Panc1 (cell line): ENCODE data around the gene EIF2D. TPM values are rescaled to one million over a fixed set of nuclear protein-coding genes. Genes with fewer than 3 reads are reported as not detected.

Experiments used
- ATAC-seq: fragments of 200-7000 bp; cut with Tn5 transposase; 2 replicates; pipeline ENCODE4 v1.9.1; 2020; ENCODE audit warnings: mild to moderate bottlenecking, moderate library complexity
- BruUV-seq: library from RNA; stranded (reverse); fragments of 400-500 nt; replicated peaks from 2 replicates; lab custom pipeline; 2021; lab: Mats Ljungman, UMichigan
- CTCF ChIA-PET: fragments of 300-600 bp; sonication (Branson Sonifier 250); formaldehyde crosslinking; loops from one replicate; lab custom pipeline; 2022; ENCODE audit warnings: antibody characterized with exemption; lab: Charles Lee
- POLR2A ChIA-PET: fragments of 300-600 bp; sonication (Branson Sonifier 250); formaldehyde crosslinking; loops from one replicate; lab custom pipeline; 2022; ENCODE audit warnings: antibody characterized with exemption; lab: Charles Lee
- DNase-seq: peaks from one replicate; pipeline ENCODE4 v3.0.0-alpha.2; 2010; ENCODE audit warnings: low read depth, low spot score
- H3K27ac ChIP-seq: 2 replicates; pipeline ENCODE4 v1.5.1; 2011; ENCODE audit warnings: mild to moderate bottlenecking, low read length, inconsistent platforms
- H3K27me3 ChIP-seq: fragments of 200-500 bp; sonication (Bioruptor generic); 2 replicates; pipeline ENCODE4 v1.6.0; 2014; ENCODE audit warnings: low read length, inconsistent platforms; ENCODE audit not compliant: control insufficient read depth, insufficient read depth
- H3K36me3 ChIP-seq: fragments of 200-500 bp; sonication (Bioruptor generic); 2 replicates; pipeline ENCODE4 v1.5.1; 2014; ENCODE audit warnings: inconsistent platforms, mild to moderate bottlenecking, low read length, moderate library complexity; ENCODE audit not compliant: control insufficient read depth, insufficient read depth
- H3K4me1 ChIP-seq: 2 replicates; pipeline ENCODE4 v1.5.1; 2011; ENCODE audit warnings: inconsistent platforms, mild to moderate bottlenecking, low read length, moderate library complexity; ENCODE audit not compliant: control insufficient read depth, insufficient read depth
- H3K4me3 ChIP-seq, 2 experiments: 2 replicates each; pipeline ENCODE4 v1.5.1; 2011 to 2012; ENCODE audit warnings: low read depth in 2 of 2, low read length in 2 of 2, mild to moderate bottlenecking in 2 of 2, inconsistent platforms in 1 of 2, moderate library complexity in 1 of 2
- H3K9me3 ChIP-seq: fragments of 200-500 bp; sonication (Bioruptor generic); 2 replicates; pipeline ENCODE4 v1.5.1; 2014; ENCODE audit warnings: low read depth, mild to moderate bottlenecking, inconsistent platforms, low read length, moderate library complexity; ENCODE audit not compliant: control insufficient read depth, insufficient read depth
- CTCF ChIP-seq: fragments of 450-650 bp; IDR thresholded peaks from 2 replicates; pipeline ENCODE4 v1.5.1; 2017; ENCODE audit warnings: mild to moderate bottlenecking
- POLR2AphosphoS5 ChIP-seq: IDR thresholded peaks from 2 replicates; pipeline ENCODE4 v1.6.1; 2012; ENCODE audit warnings: mild to moderate bottlenecking, low read depth, low read length, moderate library complexity
- REST ChIP-seq, 2 experiments: IDR thresholded peaks; 2 replicates each; pipeline ENCODE4 v1.6.1; 2011 to 2012; ENCODE audit warnings: low read depth in 2 of 2, control low read depth in 1 of 2, low read length in 1 of 2, mild to moderate bottlenecking in 1 of 2, moderate library complexity in 1 of 2; ENCODE audit not compliant: insufficient read depth in 1 of 2
- SIN3A ChIP-seq: IDR thresholded peaks from 2 replicates; pipeline ENCODE4 v1.6.1; 2012; ENCODE audit warnings: low read depth, mild to moderate bottlenecking, low read length, moderate library complexity, borderline replicate concordance; ENCODE audit not compliant: insufficient read depth
- TCF7L2 ChIP-seq: IDR thresholded peaks from 2 replicates; pipeline ENCODE4 v1.6.1; 2011; ENCODE audit warnings: mild to moderate bottlenecking, low read depth, low read length, inconsistent platforms
- in situ Hi-C: cut with HindIII; loops from 2 replicates; pipeline ENCODE4 v1.10.0; 2016; ENCODE audit warnings: low sequenced_read_pairs, low pct_unique_long_range_greater_than_20kb
- intact Hi-C: fragments of 100-400 bp; cut with micrococcal nuclease; formaldehyde crosslinking; loops from one replicate; pipeline ENCODE4 v1.10.0; 2022; ENCODE audit not compliant: unreplicated experiment
- total RNA-seq: library from RNA; stranded (reverse); gene quantifications from one replicate; pipeline ENCODE4 v1.2.1, GENCODE V29; 2021; ENCODE audit not compliant: unreplicated experiment

Gene EIF2D
- total RNA-seq, 1 experiment from 2014 or later: 28.7 TPM

- intact Hi-C loops: loop anchor here (5.0 kb wide), 1 partner anchor 307 kb away; no protein-coding TSS in a partner anchor
- H3K27ac ChIP-seq: no peak overlapping the region
These were observed 7.4 kb downstream of the EIF2D start for GRCh38 chr1:206604861-206605260.

GRCh38 chr1:206600527-206600926 lies 11.7 kb downstream of the EIF2D start:
- ATAC-seq: no peak
- in situ Hi-C loops: no loop called here
- BruUV-seq: no TSS peak
- H3K27me3 ChIP-seq: no peaks in the 10 kb centered on the region
- intact Hi-C loops: no loop called here
- peaks cover 3% of the 10 kb centered on the region; the same call in 1 of the 2 replicates for H3K36me3 ChIP-seq
- no peak overlapping the region for H3K27ac ChIP-seq
- H3K9me3 ChIP-seq: no peaks in the 10 kb centered on the region
- H3K4me1 ChIP-seq: no peaks in the 10 kb centered on the region
- TF ChIP-seq REST (IDR thresholded peaks at IDR 0.05; ENCODE audit: insufficient read depth in 1 of 2, low read depth in 2 of 2, low read length in 1 of 2) (no peak), POLR2AphosphoS5 (no peak), CTCF (no peak), TCF7L2 (no peak), SIN3A (no peak)
- H3K4me3 ChIP-seq: no peak overlapping the region
- ChIA-PET CTCF (no interaction called here), POLR2A (no interaction called here)
- DNase-seq: no peak

More at GRCh38 chr1:206604861-206605260, 7.4 kb downstream of the EIF2D start:
- H3K9me3 ChIP-seq: no peaks in the 10 kb centered on the region
- no peaks in the 10 kb centered on the region for H3K27me3 ChIP-seq
- no peak for ATAC-seq
- CTCF ChIA-PET: no interaction called here
- in situ Hi-C loops: no loop called here
- TF ChIP-seq TCF7L2 (no peak), REST (IDR thresholded peaks at IDR 0.05; ENCODE audit: insufficient read depth in 1 of 2, low read depth in 2 of 2, low read length in 1 of 2) (no peak), CTCF (no peak), POLR2AphosphoS5 (no peak), SIN3A (no peak)
- no peaks in the 10 kb centered on the region for H3K4me1 ChIP-seq
- no TSS peak for BruUV-seq
- peaks cover 5% of the 10 kb centered on the region; the same call in 1 of the 2 replicates for H3K36me3 ChIP-seq
- DNase-seq: no peak
- POLR2A ChIA-PET: no interaction called here
- no peak overlapping the region for H3K4me3 ChIP-seq
